K562 (cell line): Measurements from ENCODE around the gene ANO9. TPM values are rescaled to one million over a fixed set of nuclear protein-coding genes. Genes with fewer than 3 reads are reported as not detected.

Experiments
- ATAC-seq: fragments of 200-7000 bp; cut with Tn5 transposase; 3 replicates; pipeline ENCODE4 v1.9.1; 2020; ENCODE audit warnings: moderate library complexity
- BruUV-seq: library from RNA; stranded (reverse); fragments of 400-500 nt; replicated peaks from 2 replicates; lab custom pipeline; 2021; lab: Mats Ljungman, UMichigan
- CTCF ChIA-PET: fragments of 300-600 bp; formaldehyde crosslinking; extraction: SDS; loops from one replicate; lab custom pipeline; 2021; ENCODE audit warnings: low intra/inter-chr PET ratio; lab: Yijun Ruan, JAX
- POLR2A ChIA-PET: fragments of 300-600, 350-650 bp; sonication (Branson Sonifier 250); formaldehyde crosslinking; extraction: SDS; loops from one replicate; lab custom pipeline; 2021; ENCODE audit warnings: antibody characterized with exemption, inconsistent platforms; lab: Yijun Ruan, JAX
- DNase-seq, 4 experiments: peaks; one replicate each; pipeline versions ENCODE4 v3.0.0 to v3.0.0-alpha.2; 2011 to 2018; ENCODE audit warnings: low spot score in 3 of 4, mixed read lengths in 3 of 4; ENCODE audit errors: extremely low read depth in 1 of 4
- FAIRE-seq: peaks from 2 replicates; lab custom pipeline; 2011; peaks lifted over from hg19 to GRCh38; lab: Jason Lieb, UNC
- H2AFZ ChIP-seq: 2 replicates; pipeline ENCODE4 v1.6.0; 2011; ENCODE audit warnings: low read depth, low read length, control low read depth, inconsistent platforms
- H3K27ac ChIP-seq: fragments of 200-600 bp; 3 replicates; pipeline ENCODE4 v1.8.0; 2011; ENCODE audit warnings: low read depth, mild to moderate bottlenecking, control low read depth, inconsistent platforms, low read length, moderate library complexity, mixed read lengths; ENCODE audit errors: extremely low read depth
- H3K27me3 ChIP-seq, 2 experiments: fragments of 300-600 bp in 1 of 2; 2 replicates in 1 of 2; 3 replicates in 1 of 2; pipeline versions ENCODE4 v1.6.0 to v1.8.0; 2011; ENCODE audit warnings: inconsistent platforms in 2 of 2, low read length in 2 of 2, mild to moderate bottlenecking in 1 of 2, mixed read lengths in 1 of 2, moderate library complexity in 1 of 2; ENCODE audit not compliant: control insufficient read depth in 2 of 2, insufficient read depth in 2 of 2
- H3K36me3 ChIP-seq: fragments of 300-600 bp; 3 replicates; pipeline ENCODE4 v1.8.0; 2011; ENCODE audit warnings: mild to moderate bottlenecking, low read length, inconsistent platforms; ENCODE audit not compliant: control insufficient read depth, insufficient read depth
- H3K4me1 ChIP-seq, 2 experiments: fragments of 200-600 bp in 1 of 2; replicated peaks in 1 of 2; 2 replicates in 1 of 2; 3 replicates in 1 of 2; pipeline versions ENCODE4 v1.5.1 to v1.8.0; 2011; ENCODE audit warnings: inconsistent platforms in 2 of 2, low read length in 2 of 2, mild to moderate bottlenecking in 1 of 2, mixed read lengths in 1 of 2, moderate library complexity in 1 of 2; ENCODE audit not compliant: control insufficient read depth in 2 of 2, insufficient read depth in 2 of 2
- H3K4me2 ChIP-seq: 2 replicates; pipeline ENCODE4 v1.6.1; 2011; ENCODE audit warnings: low read length, control low read depth, inconsistent platforms, mixed read lengths; ENCODE audit not compliant: insufficient read depth
- H3K4me3 ChIP-seq: fragments of 200-600 bp; sonication (generic), shearing (Covaris generic); 2 replicates; pipeline ENCODE4 v1.5.1; 2016; ENCODE audit warnings: control low read depth, inconsistent platforms
- H3K79me2 ChIP-seq: fragments of 200-600 bp; 3 replicates; pipeline ENCODE4 v1.8.0; 2011; ENCODE audit warnings: low read length, inconsistent platforms; ENCODE audit not compliant: control insufficient read depth, insufficient read depth
- H3K9ac ChIP-seq, 2 experiments: 2 replicates each; pipeline versions ENCODE4 v1.6.0 to v1.6.1; 2011; ENCODE audit warnings: low read depth in 2 of 2, low read length in 2 of 2, control low read depth in 1 of 2, inconsistent platforms in 1 of 2, mild to moderate bottlenecking in 1 of 2, mixed read lengths in 1 of 2; ENCODE audit not compliant: insufficient read depth in 1 of 2
- H3K9me1 ChIP-seq: one replicate; pipeline ENCODE4 v1.6.0; 2011; ENCODE audit warnings: inconsistent platforms, mild to moderate bottlenecking, low read length, moderate library complexity; ENCODE audit not compliant: control insufficient read depth, insufficient read depth
- H3K9me3 ChIP-seq: replicated peaks from 2 replicates; pipeline ENCODE4 v1.5.1; 2011; ENCODE audit warnings: low read depth, low read length, inconsistent platforms; ENCODE audit not compliant: control insufficient read depth, insufficient read depth
- H4K20me1 ChIP-seq: replicated peaks from 2 replicates; pipeline ENCODE4 v1.6.1; 2011; ENCODE audit warnings: low read length, inconsistent platforms, mixed read lengths; ENCODE audit not compliant: control insufficient read depth, insufficient read depth
- EP300 ChIP-seq: IDR thresholded peaks from 2 replicates; pipeline ENCODE4 v1.6.1; 2012; ENCODE audit warnings: low read length, improper control_type of control experiment
- POLR3G ChIP-seq: IDR thresholded peaks from 2 replicates; pipeline ENCODE4 v1.6.1; 2011; ENCODE audit not compliant: insufficient read length, insufficient replicate concordance; ENCODE audit errors: extremely low read depth
- POU5F1 ChIP-seq: fragments of 150-350 bp; IDR thresholded peaks from 2 replicates; pipeline ENCODE4 v1.6.1; 2014; ENCODE audit warnings: borderline replicate concordance, low read length, low read depth, mild to moderate bottlenecking; ENCODE audit not compliant: partially characterized antibody
- SRF ChIP-seq, 2 experiments: fragments of 250-450, 450-650 bp in 1 of 2; sonication (Bioruptor Pico) in 1 of 2; sonication (generic) in 1 of 2; formaldehyde crosslinking; IDR thresholded peaks; 2 replicates each; pipeline versions ENCODE4 v1.5.0 to v1.5.1; 2020 to 2022; ENCODE audit warnings: mild to moderate bottlenecking in 1 of 2, missing genetic modification reagents in 1 of 2
- ZNF586 ChIP-seq: fragments of 450-650 bp; formaldehyde crosslinking; conservative IDR thresholded peaks from 2 replicates; pipeline ENCODE4 v1.4.0; 2020; ENCODE audit warnings: mild to moderate bottlenecking, moderate library complexity
- WGBS: fragments of 100-300 bp; shearing (Covaris generic); methylation state at CpG from one replicate; pipeline ENCODE4 v1.1.6; 2016; ENCODE audit warnings: low coverage, mixed read lengths; ENCODE audit not compliant: insufficient coverage; ENCODE audit errors: missing lambda C conversion rate; 5-methylcytosine and 5-hydroxymethylcytosine counted together
- in situ Hi-C: fragments of 300-500 bp; cut with MboI; formaldehyde crosslinking; loops from 4 replicates; pipeline ENCODE4 v1.15.0; 2018; ENCODE audit warnings: inconsistent platforms, mixed read lengths
- intact Hi-C: fragments of 100-400 bp; cut with micrococcal nuclease; formaldehyde crosslinking; loops from 2 replicates; pipeline ENCODE4 v1.14.2; 2022
- polyA plus RNA-seq, 8 experiments: library from polyadenylated mRNA; depleted of rRNA in 4 of 8; stranded (reverse) in 5 of 8; unstranded in 3 of 8; fragments of >200 nt; fragmentation: Nextera tagmentation in 2 of 8; fragmentation: Illumina TruSeq in 1 of 8; extraction: Ambion mirVana in 2 of 8; extraction: Trizol in 1 of 8; gene quantifications; 2 replicates each; pipeline versions ENCODE4 v1.2.1 to v1.2.3, GENCODE V29; 2011 to 2014; ENCODE audit warnings: inconsistent platforms in 1 of 8, missing spikeins in 1 of 8
- total RNA-seq, 7 experiments: library from RNA; depleted of rRNA in 6 of 7; stranded (reverse); fragments of >200 nt in 6 of 7; fragmentation: Illumina TruSeq in 2 of 7; extraction: Trizol in 2 of 7; gene quantifications; 2 replicates each; pipeline versions ENCODE4 v1.2.1 to v1.2.3, GENCODE V29; 2011 to 2021; ENCODE audit warnings: low replicate concordance in 1 of 7
- TF ChIP-seq, protein P1 (sequence below): fragments of 250-450 bp; sonication (Bioruptor Pico); IDR thresholded peaks from 2 replicates; pipeline ENCODE4 v1.8.0; 2021; ENCODE audit warnings: mild to moderate bottlenecking, moderate library complexity
- TF ChIP-seq, protein P2 (sequence below): fragments of 450-650 bp; IDR thresholded peaks from 2 replicates; pipeline ENCODE4 v1.6.1; 2016; ENCODE audit warnings: mild to moderate bottlenecking, moderate library complexity
- TF ChIP-seq, protein P3 (sequence below): fragments of 250-450 bp; sonication (Bioruptor Pico); IDR thresholded peaks from 2 replicates; pipeline ENCODE4 v1.8.0; 2022; ENCODE audit warnings: inconsistent platforms, mild to moderate bottlenecking, moderate library complexity, borderline replicate concordance

ANO9 gene
- total and polyA plus RNA-seq, 9 of the 15 experiments (the other 6 are each of a cell fraction or from before 2014, with no cell fraction given), result 0.20 to 14.5 (median 4.5) TPM

DNA sequence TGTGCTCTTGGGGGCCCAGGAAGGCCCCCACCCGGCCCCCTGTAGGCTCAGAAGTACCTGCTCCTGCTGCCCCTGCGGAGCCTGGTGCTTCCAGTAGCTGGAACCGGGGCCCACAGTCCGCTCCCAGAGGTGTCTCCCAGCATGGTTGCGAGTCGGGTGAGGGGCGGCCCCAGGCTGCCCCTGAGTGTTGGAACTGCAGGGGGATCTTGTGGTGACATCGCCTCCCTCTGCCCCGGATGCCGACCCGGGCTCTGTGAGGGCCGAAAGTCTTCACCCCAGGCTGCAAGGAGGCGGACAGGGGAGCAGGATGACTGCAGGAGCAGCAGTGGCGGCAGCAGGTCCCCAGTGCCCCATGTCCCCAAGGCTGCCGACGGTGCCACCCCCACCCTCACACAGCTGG is 57.3 kb downstream of the ANO9 start:
- no peak for DNase-seq
- Histone ChIP-seq H2AFZ (no peak overlapping the region), H3K9me1 (no peaks in the 10 kb centered on the region), H3K27me3 (no peaks in the 10 kb centered on the region), H3K9ac (no peak overlapping the region), H3K27ac (no peak overlapping the region), H4K20me1 (no peaks in the 10 kb centered on the region), H3K4me3 (no peak overlapping the region), H3K4me1 (peaks cover 4 to 26% of the 10 kb centered on the region in 2 experiments; a peak in 4 of 5 replicates), H3K79me2 (no peaks in the 10 kb centered on the region), H3K4me2 (no peak overlapping the region), H3K36me3 (peaks cover 15% of the 10 kb centered on the region; the same call in 1 of the 3 replicates), H3K9me3 (peaks cover 5% of the 10 kb centered on the region)
- BruUV-seq, result no TSS peak
- in situ Hi-C loops, result no loop called here
- intact Hi-C loops, result no loop called here
- ChIA-PET CTCF (no interaction called here), POLR2A (no interaction called here)
- ATAC-seq, result no peak
- FAIRE-seq, result no peak
- 60% methylated on average over 8 of the region's 16 CpGs for WGBS
- TF ChIP-seq, protein P1, sequence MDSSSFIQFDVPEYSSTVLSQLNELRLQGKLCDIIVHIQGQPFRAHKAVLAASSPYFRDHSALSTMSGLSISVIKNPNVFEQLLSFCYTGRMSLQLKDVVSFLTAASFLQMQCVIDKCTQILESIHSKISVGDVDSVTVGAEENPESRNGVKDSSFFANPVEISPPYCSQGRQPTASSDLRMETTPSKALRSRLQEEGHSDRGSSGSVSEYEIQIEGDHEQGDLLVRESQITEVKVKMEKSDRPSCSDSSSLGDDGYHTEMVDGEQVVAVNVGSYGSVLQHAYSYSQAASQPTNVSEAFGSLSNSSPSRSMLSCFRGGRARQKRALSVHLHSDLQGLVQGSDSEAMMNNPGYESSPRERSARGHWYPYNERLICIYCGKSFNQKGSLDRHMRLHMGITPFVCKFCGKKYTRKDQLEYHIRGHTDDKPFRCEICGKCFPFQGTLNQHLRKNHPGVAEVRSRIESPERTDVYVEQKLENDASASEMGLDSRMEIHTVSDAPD (CRISPR knock-in tag), result no peak
- TF ChIP-seq POU5F1 (no peak), ZNF586 (CRISPR knock-in tag) (no peak), SRF (CRISPR knock-in tag; IDR thresholded peaks at IDR 0.05) (no peak), EP300 (no peak), POLR3G (no peak)
- TF ChIP-seq, protein P2, sequence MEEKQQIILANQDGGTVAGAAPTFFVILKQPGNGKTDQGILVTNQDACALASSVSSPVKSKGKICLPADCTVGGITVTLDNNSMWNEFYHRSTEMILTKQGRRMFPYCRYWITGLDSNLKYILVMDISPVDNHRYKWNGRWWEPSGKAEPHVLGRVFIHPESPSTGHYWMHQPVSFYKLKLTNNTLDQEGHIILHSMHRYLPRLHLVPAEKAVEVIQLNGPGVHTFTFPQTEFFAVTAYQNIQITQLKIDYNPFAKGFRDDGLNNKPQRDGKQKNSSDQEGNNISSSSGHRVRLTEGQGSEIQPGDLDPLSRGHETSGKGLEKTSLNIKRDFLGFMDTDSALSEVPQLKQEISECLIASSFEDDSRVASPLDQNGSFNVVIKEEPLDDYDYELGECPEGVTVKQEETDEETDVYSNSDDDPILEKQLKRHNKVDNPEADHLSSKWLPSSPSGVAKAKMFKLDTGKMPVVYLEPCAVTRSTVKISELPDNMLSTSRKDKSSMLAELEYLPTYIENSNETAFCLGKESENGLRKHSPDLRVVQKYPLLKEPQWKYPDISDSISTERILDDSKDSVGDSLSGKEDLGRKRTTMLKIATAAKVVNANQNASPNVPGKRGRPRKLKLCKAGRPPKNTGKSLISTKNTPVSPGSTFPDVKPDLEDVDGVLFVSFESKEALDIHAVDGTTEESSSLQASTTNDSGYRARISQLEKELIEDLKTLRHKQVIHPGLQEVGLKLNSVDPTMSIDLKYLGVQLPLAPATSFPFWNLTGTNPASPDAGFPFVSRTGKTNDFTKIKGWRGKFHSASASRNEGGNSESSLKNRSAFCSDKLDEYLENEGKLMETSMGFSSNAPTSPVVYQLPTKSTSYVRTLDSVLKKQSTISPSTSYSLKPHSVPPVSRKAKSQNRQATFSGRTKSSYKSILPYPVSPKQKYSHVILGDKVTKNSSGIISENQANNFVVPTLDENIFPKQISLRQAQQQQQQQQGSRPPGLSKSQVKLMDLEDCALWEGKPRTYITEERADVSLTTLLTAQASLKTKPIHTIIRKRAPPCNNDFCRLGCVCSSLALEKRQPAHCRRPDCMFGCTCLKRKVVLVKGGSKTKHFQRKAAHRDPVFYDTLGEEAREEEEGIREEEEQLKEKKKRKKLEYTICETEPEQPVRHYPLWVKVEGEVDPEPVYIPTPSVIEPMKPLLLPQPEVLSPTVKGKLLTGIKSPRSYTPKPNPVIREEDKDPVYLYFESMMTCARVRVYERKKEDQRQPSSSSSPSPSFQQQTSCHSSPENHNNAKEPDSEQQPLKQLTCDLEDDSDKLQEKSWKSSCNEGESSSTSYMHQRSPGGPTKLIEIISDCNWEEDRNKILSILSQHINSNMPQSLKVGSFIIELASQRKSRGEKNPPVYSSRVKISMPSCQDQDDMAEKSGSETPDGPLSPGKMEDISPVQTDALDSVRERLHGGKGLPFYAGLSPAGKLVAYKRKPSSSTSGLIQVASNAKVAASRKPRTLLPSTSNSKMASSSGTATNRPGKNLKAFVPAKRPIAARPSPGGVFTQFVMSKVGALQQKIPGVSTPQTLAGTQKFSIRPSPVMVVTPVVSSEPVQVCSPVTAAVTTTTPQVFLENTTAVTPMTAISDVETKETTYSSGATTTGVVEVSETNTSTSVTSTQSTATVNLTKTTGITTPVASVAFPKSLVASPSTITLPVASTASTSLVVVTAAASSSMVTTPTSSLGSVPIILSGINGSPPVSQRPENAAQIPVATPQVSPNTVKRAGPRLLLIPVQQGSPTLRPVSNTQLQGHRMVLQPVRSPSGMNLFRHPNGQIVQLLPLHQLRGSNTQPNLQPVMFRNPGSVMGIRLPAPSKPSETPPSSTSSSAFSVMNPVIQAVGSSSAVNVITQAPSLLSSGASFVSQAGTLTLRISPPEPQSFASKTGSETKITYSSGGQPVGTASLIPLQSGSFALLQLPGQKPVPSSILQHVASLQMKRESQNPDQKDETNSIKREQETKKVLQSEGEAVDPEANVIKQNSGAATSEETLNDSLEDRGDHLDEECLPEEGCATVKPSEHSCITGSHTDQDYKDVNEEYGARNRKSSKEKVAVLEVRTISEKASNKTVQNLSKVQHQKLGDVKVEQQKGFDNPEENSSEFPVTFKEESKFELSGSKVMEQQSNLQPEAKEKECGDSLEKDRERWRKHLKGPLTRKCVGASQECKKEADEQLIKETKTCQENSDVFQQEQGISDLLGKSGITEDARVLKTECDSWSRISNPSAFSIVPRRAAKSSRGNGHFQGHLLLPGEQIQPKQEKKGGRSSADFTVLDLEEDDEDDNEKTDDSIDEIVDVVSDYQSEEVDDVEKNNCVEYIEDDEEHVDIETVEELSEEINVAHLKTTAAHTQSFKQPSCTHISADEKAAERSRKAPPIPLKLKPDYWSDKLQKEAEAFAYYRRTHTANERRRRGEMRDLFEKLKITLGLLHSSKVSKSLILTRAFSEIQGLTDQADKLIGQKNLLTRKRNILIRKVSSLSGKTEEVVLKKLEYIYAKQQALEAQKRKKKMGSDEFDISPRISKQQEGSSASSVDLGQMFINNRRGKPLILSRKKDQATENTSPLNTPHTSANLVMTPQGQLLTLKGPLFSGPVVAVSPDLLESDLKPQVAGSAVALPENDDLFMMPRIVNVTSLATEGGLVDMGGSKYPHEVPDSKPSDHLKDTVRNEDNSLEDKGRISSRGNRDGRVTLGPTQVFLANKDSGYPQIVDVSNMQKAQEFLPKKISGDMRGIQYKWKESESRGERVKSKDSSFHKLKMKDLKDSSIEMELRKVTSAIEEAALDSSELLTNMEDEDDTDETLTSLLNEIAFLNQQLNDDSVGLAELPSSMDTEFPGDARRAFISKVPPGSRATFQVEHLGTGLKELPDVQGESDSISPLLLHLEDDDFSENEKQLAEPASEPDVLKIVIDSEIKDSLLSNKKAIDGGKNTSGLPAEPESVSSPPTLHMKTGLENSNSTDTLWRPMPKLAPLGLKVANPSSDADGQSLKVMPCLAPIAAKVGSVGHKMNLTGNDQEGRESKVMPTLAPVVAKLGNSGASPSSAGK, result no peak
- TF ChIP-seq, protein P3, sequence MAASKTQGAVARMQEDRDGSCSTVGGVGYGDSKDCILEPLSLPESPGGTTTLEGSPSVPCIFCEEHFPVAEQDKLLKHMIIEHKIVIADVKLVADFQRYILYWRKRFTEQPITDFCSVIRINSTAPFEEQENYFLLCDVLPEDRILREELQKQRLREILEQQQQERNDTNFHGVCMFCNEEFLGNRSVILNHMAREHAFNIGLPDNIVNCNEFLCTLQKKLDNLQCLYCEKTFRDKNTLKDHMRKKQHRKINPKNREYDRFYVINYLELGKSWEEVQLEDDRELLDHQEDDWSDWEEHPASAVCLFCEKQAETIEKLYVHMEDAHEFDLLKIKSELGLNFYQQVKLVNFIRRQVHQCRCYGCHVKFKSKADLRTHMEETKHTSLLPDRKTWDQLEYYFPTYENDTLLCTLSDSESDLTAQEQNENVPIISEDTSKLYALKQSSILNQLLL (CRISPR knock-in tag), result no peak
